CD4-positive, alpha-beta T cell (primary cell): ENCODE data around the gene WIPI1. TPM values are rescaled to one million over a fixed set of nuclear protein-coding genes. Genes with fewer than 3 reads are reported as not detected.
"Not testable (repeated sequence)": the region's sequence is repeated elsewhere in the genome, so short reads cannot be mapped to it uniquely, and the experiment has no call there.

Experiments
- ATAC-seq: fragments of 200-7000 bp; cut with Tn5 transposase; one replicate; pipeline ENCODE4 v1.10.0; 2022; ENCODE audit warnings: mild to moderate bottlenecking; ENCODE audit not compliant: poor library complexity
- CTCF ChIA-PET: fragments of 350-600 bp; sonication (Branson Sonifier 250); formaldehyde crosslinking; loops from one replicate; lab custom pipeline; 2021; ENCODE audit warnings: antibody characterized with exemption, inconsistent platforms; lab: Charles Lee
- POLR2A ChIA-PET: fragments of 350-600 bp; sonication (Branson Sonifier 250); formaldehyde crosslinking; loops from one replicate; lab custom pipeline; 2021; ENCODE audit warnings: antibody characterized with exemption, inconsistent platforms; lab: Charles Lee
- DNase-seq, 14 experiments: peaks; one replicate each; pipeline ENCODE4 v3.0.0-alpha.2; 2013 to 2020; ENCODE audit warnings: mixed read lengths in 2 of 14
- H3K27ac ChIP-seq, 2 donors: one replicate each; pipeline versions ENCODE4 v1.5.1 to v1.7.0; 2013; ENCODE audit warnings: low read length in 2 of 2, low read depth in 1 of 2, mild to moderate bottlenecking in 1 of 2
- H3K27me3 ChIP-seq, 2 experiments: 1 replicate in 1 of 2; 2 replicates in 1 of 2; pipeline versions ENCODE4 v1.6.1 to v1.7.0; 2013; ENCODE audit warnings: low read length in 2 of 2, control low read depth in 1 of 2, mild to moderate bottlenecking in 1 of 2, moderate library complexity in 1 of 2; ENCODE audit not compliant: insufficient read depth in 2 of 2, control insufficient read depth in 1 of 2
- H3K36me3 ChIP-seq: one replicate; pipeline ENCODE4 v1.6.1; 2013; ENCODE audit warnings: low read length, control low read depth; ENCODE audit not compliant: insufficient read depth
- H3K4me1 ChIP-seq: one replicate; pipeline ENCODE4 v1.6.1; 2013; ENCODE audit warnings: low read length, control low read depth; ENCODE audit not compliant: insufficient read depth
- H3K4me3 ChIP-seq: one replicate; pipeline ENCODE4 v1.5.1; 2013; ENCODE audit warnings: mild to moderate bottlenecking, low read length, moderate library complexity
- H3K9me3 ChIP-seq, 2 experiments: 1 replicate in 1 of 2; 2 replicates in 1 of 2; pipeline versions ENCODE4 v1.6.1 to v1.7.0; 2013; ENCODE audit warnings: low read length in 2 of 2, mild to moderate bottlenecking in 2 of 2, control low read depth in 1 of 2, moderate library complexity in 1 of 2; ENCODE audit not compliant: control insufficient read depth in 1 of 2, insufficient read depth in 1 of 2
- H3K27ac Mint-ChIP-seq: one replicate; pipeline ENCODE4 v1.8.0; 2020; ENCODE audit warnings: mixed read lengths
- H3K27me3 Mint-ChIP-seq: one replicate; pipeline ENCODE4 v1.8.0; 2021; ENCODE audit warnings: mixed read lengths
- H3K36me3 Mint-ChIP-seq: one replicate; pipeline ENCODE4 v1.8.0; 2021; ENCODE audit warnings: low read depth, mixed read lengths
- H3K4me1 Mint-ChIP-seq: one replicate; pipeline ENCODE4 v1.8.0; 2021; ENCODE audit warnings: low read depth, mixed read lengths
- H3K4me3 Mint-ChIP-seq: one replicate; pipeline ENCODE4 v1.8.0; 2020; ENCODE audit warnings: mild to moderate bottlenecking, mixed read lengths
- H3K9me3 Mint-ChIP-seq: one replicate; pipeline ENCODE4 v1.8.0; 2020; ENCODE audit warnings: mixed read lengths
- CTCF ChIP-seq: fragments of 200-600 bp; IDR thresholded peaks from one replicate; pipeline ENCODE4 v1.8.0; 2022; ENCODE audit warnings: antibody characterized with exemption, mild to moderate bottlenecking
- intact Hi-C, 2 experiments: fragments of 100-400 bp; cut with DNase I in 1 of 2; cut with micrococcal nuclease in 1 of 2; formaldehyde crosslinking; loops; one replicate each; pipeline versions ENCODE4 v1.15.1 to v1.9.0; 2023 to 2025; cut with DNase I, micrococcal nuclease
- total RNA-seq, 174 experiments: library from RNA in 2 of 174; stranded (reverse) in 2 of 174; gene quantifications; one replicate each; pipeline ENCODE4 v1.2.3 and lab custom pipeline; 2021 to 2026

The WIPI1 gene
- total RNA-seq, 2 experiments from 2014 or later = 2.0 to 2.6 TPM

GRCh38 chr17:68420065-68420464 lies 37.2 kb downstream of the WIPI1 start:
- no peak overlapping the region for H3K27ac Mint-ChIP-seq
- POLR2A ChIA-PET = no interaction called here
- peaks cover 6% of the 10 kb centered on the region for H3K9me3 Mint-ChIP-seq

GRCh38 chr17:68418876-68419275 lies 38.4 kb downstream of the WIPI1 start:
- H3K9me3 Mint-ChIP-seq = peaks cover 6% of the 10 kb centered on the region
- intact Hi-C loops = no loop called here
- H3K4me1 Mint-ChIP-seq = peaks cover 37% of the 10 kb centered on the region
- peaks cover 49% of the 10 kb centered on the region for H3K36me3 Mint-ChIP-seq
- ChIA-PET POLR2A (interaction anchor here (1.0 kb wide), 1 partner anchor 127 kb away, joined by 3 read pairs; no protein-coding TSS in a partner anchor), CTCF (interaction anchor here (2.0 kb wide), 1 partner anchor 18 kb away, joined by 4 read pairs; no protein-coding TSS in a partner anchor)
- H3K36me3 ChIP-seq = peaks cover 6% of the 10 kb centered on the region
- H3K27me3 ChIP-seq = no peaks in the 10 kb centered on the region
- no peak overlapping the region for H3K27ac ChIP-seq
- H3K4me3 Mint-ChIP-seq = no peak overlapping the region
- H3K27me3 Mint-ChIP-seq = no peaks in the 10 kb centered on the region
- ATAC-seq (no peak), DNase-seq (no peak)
- TF ChIP-seq CTCF = no peak
- no peak overlapping the region for H3K4me3 ChIP-seq
- no peaks in the 10 kb centered on the region for H3K4me1 ChIP-seq
- no peak overlapping the region for H3K27ac Mint-ChIP-seq
- peaks cover 0 to 3% of the 10 kb centered on the region in 2 experiments for H3K9me3 ChIP-seq

More at GRCh38 chr17:68420065-68420464, 37.2 kb downstream of the WIPI1 start:
- Histone ChIP-seq H3K36me3 (peaks cover 6% of the 10 kb centered on the region), H3K4me1 (no peaks in the 10 kb centered on the region), H3K4me3 (no peak overlapping the region), H3K27ac (no peak overlapping the region), H3K9me3 (peaks cover 0 to 3% of the 10 kb centered on the region in 2 experiments), H3K27me3 (no peaks in the 10 kb centered on the region)
- no peak for TF ChIP-seq CTCF
- Mint-ChIP-seq H3K36me3 (peaks cover 45% of the 10 kb centered on the region), H3K4me1 (peaks cover 26% of the 10 kb centered on the region), H3K27me3 (no peaks in the 10 kb centered on the region), H3K4me3 (no peak overlapping the region)
- intact Hi-C loops = no loop called here
- ATAC-seq = no peak
- no peak for DNase-seq
- CTCF ChIA-PET = interaction anchor here (2.0 kb wide), 1 partner anchor 16 kb away, joined by 4 read pairs; no protein-coding TSS in a partner anchor

GRCh38 chr17:68417317-68417716 lies 40.0 kb downstream of the WIPI1 start:
- Mint-ChIP-seq H3K27ac (no peak overlapping the region), H3K27me3 (no peaks in the 10 kb centered on the region)
- CTCF ChIA-PET = interaction anchor here (2.4 kb wide), 1 partner anchor 14 kb away, joined by 7 read pairs; no protein-coding TSS in a partner anchor

GRCh38 chr17:68414901-68415300 lies 42.4 kb downstream of the WIPI1 start:
- not testable (repeated sequence) for H3K4me1 ChIP-seq, H3K27me3 Mint-ChIP-seq, ATAC-seq, H3K4me3 ChIP-seq, H3K9me3 ChIP-seq, H3K36me3 ChIP-seq, H3K9me3 Mint-ChIP-seq, H3K27me3 ChIP-seq
- POLR2A ChIA-PET = interaction anchor here (0.6 to 2.3 kb wide), 13 partner anchors 8 to 331 kb away, joined by 3 to 28 read pairs (median 4); partner anchors contain the start of genes AMZ2, ARSG and SLC16A6
- peaks cover 40% of the 10 kb centered on the region for H3K4me1 Mint-ChIP-seq
- H3K27ac Mint-ChIP-seq = peak overlapping the region; percentile 77
- H3K4me3 Mint-ChIP-seq = peak overlapping the region; percentile 90
- intact Hi-C loops = loop anchor here in 1 of 2 experiments (1.0 to 2.0 kb wide), 2 partner anchors 22 to 124 kb away; partner anchors contain the start of genes ARSG and SLC16A6
- peak overlapping the region in 1 of 2 donors; percentile 10 for H3K27ac ChIP-seq
- peaks cover 26% of the 10 kb centered on the region for H3K36me3 Mint-ChIP-seq
- DNase-seq = peak in 3 of 14 experiments; percentile 23 to 70 (median 32)
- CTCF ChIA-PET = interaction anchor here (1.1 to 1.6 kb wide), 2 partner anchors 17 to 214 kb away, joined by 3 to 5 read pairs; no protein-coding TSS in a partner anchor

More at GRCh38 chr17:68417317-68417716, 40.0 kb downstream of the WIPI1 start:
- intact Hi-C loops = no loop called here
- Histone ChIP-seq H3K27ac (no peak overlapping the region), H3K4me1 (no peaks in the 10 kb centered on the region), H3K27me3 (no peaks in the 10 kb centered on the region), H3K4me3 (no peak overlapping the region), H3K9me3 (peaks cover 0 to 3% of the 10 kb centered on the region in 2 experiments), H3K36me3 (peaks cover 4% of the 10 kb centered on the region)
- H3K4me3 Mint-ChIP-seq = no peak overlapping the region
- no peak for ATAC-seq
- POLR2A ChIA-PET = no interaction called here
- peaks cover 42% of the 10 kb centered on the region for H3K36me3 Mint-ChIP-seq
- peaks cover 40% of the 10 kb centered on the region for H3K4me1 Mint-ChIP-seq
- DNase-seq = no peak
- TF ChIP-seq CTCF = no peak
- H3K9me3 Mint-ChIP-seq = peaks cover 6% of the 10 kb centered on the region
